DND-41 (cell line): Measurements from ENCODE around the gene PRAMEF2.
"Not testable (repeated sequence)": the region's sequence is repeated elsewhere in the genome, so short reads cannot be mapped to it uniquely, and the experiment has no call there.

Experiments
- ATAC-seq: fragments of 200-7000 bp; cut with Tn5 transposase; 3 replicates; pipeline ENCODE4 v1.9.1; 2021; ENCODE audit warnings: low read depth; ENCODE audit not compliant: insufficient read depth
- DNase-seq: peaks from one replicate; pipeline ENCODE4 v3.0.0-alpha.2; 2020
- H2AFZ ChIP-seq: 2 replicates; pipeline ENCODE4 v1.6.0; 2012; ENCODE audit warnings: low read depth, low read length
- H3K27ac ChIP-seq: 2 replicates; pipeline ENCODE4 v1.5.1; 2012; ENCODE audit warnings: low read length, inconsistent platforms
- H3K27me3 ChIP-seq: fragments of 200-600 bp; sonication (generic); 2 replicates; pipeline ENCODE4 v1.6.0; 2012; ENCODE audit warnings: low read length, mild to moderate bottlenecking, inconsistent platforms; ENCODE audit not compliant: insufficient read depth, poor library complexity
- H3K36me3 ChIP-seq: 2 replicates; pipeline ENCODE4 v1.5.1; 2012; ENCODE audit warnings: low read length, inconsistent platforms; ENCODE audit not compliant: insufficient read depth
- H3K4me1 ChIP-seq: 2 replicates; pipeline ENCODE4 v1.5.1; 2012; ENCODE audit warnings: mild to moderate bottlenecking, low read length; ENCODE audit not compliant: insufficient read depth
- H3K4me2 ChIP-seq: 2 replicates; pipeline ENCODE4 v1.6.0; 2012; ENCODE audit warnings: mild to moderate bottlenecking, moderate library complexity, low read length, inconsistent platforms; ENCODE audit not compliant: insufficient read depth
- H3K4me3 ChIP-seq, 2 experiments: fragments of 200-600 bp in 1 of 2; shearing (Covaris generic) in 1 of 2; 2 replicates each; pipeline ENCODE4 v1.5.1; 2012 to 2016; ENCODE audit warnings: inconsistent platforms in 2 of 2, low read length in 2 of 2, mild to moderate bottlenecking in 2 of 2, low read depth in 1 of 2, moderate library complexity in 1 of 2
- H3K79me2 ChIP-seq: 2 replicates; pipeline ENCODE4 v1.6.0; 2012; ENCODE audit warnings: low read length, inconsistent platforms; ENCODE audit not compliant: insufficient read depth
- H3K9ac ChIP-seq: 2 replicates; pipeline ENCODE4 v1.6.0; 2012; ENCODE audit warnings: low read depth, mild to moderate bottlenecking, inconsistent platforms, low read length, moderate library complexity
- H3K9me3 ChIP-seq: 2 replicates; pipeline ENCODE4 v1.5.1; 2012; ENCODE audit warnings: low read length, moderate library complexity, mild to moderate bottlenecking, inconsistent platforms; ENCODE audit not compliant: insufficient read depth, severe bottlenecking
- H4K20me1 ChIP-seq: 2 replicates; pipeline ENCODE4 v1.6.0; 2012; ENCODE audit warnings: low read length; ENCODE audit not compliant: insufficient read depth
- CTCF ChIP-seq: IDR thresholded peaks from 2 replicates; pipeline ENCODE4 v1.5.1; 2012; ENCODE audit warnings: borderline replicate concordance, low read length, moderate library complexity, mild to moderate bottlenecking; ENCODE audit not compliant: poor library complexity, severe bottlenecking; ENCODE audit errors: extremely low read depth
- EZH2 ChIP-seq: IDR thresholded peaks from 3 replicates; pipeline ENCODE4 v1.6.1; 2012; ENCODE audit warnings: borderline replicate concordance, low read depth, mild to moderate bottlenecking, moderate library complexity, low read length, inconsistent platforms; ENCODE audit not compliant: severe bottlenecking

The PRAMEF2 gene

GRCh38 chr1:12833251-12833650 lies 23.6 kb upstream of the PRAMEF2 start:
- not testable (repeated sequence) for H3K4me1 ChIP-seq, H3K79me2 ChIP-seq, ATAC-seq, H3K36me3 ChIP-seq, DNase-seq, H4K20me1 ChIP-seq, H3K9ac ChIP-seq, H2AFZ ChIP-seq, H3K9me3 ChIP-seq, H3K4me2 ChIP-seq, H3K4me3 ChIP-seq, H3K27ac ChIP-seq, H3K27me3 ChIP-seq

- H2AFZ ChIP-seq, H3K4me2 ChIP-seq, H3K9ac ChIP-seq, H3K4me1 ChIP-seq, H3K27me3 ChIP-seq, H3K36me3 ChIP-seq, H3K9me3 ChIP-seq, H3K4me3 ChIP-seq, H3K27ac ChIP-seq, H3K79me2 ChIP-seq, ATAC-seq, H4K20me1 ChIP-seq, DNase-seq: not testable (repeated sequence)
Observed at GRCh38 chr1:12848620-12849019, 8.3 kb upstream of the PRAMEF2 start, which contains the start of gene HNRNPCL1. Gene HNRNPCL1 (minus strand): TSS chr1:12848720. CDS start chr1:12848289, 431 bp downstream.

GRCh38 chr1:12851779-12852178 lies 5.1 kb upstream of the PRAMEF2 start:
- Histone ChIP-seq H3K4me1 (no peaks in the 10 kb centered on the region), H3K9me3 (no peaks in the 10 kb centered on the region), H3K4me2 (no peak overlapping the region), H3K36me3 (no peaks in the 10 kb centered on the region), H3K79me2 (no peaks in the 10 kb centered on the region), H3K27me3 (no peaks in the 10 kb centered on the region), H3K9ac (no peak overlapping the region), H3K4me3 (no peak overlapping the region), H2AFZ (no peak overlapping the region), H4K20me1 (no peaks in the 10 kb centered on the region), H3K27ac (no peak overlapping the region)
- no peak for DNase-seq
- ATAC-seq, result no peak
- no peak for TF ChIP-seq CTCF
- no peak for TF ChIP-seq EZH2

GRCh38 chr1:12863131-12863880 lies 6.4 kb downstream of the PRAMEF2 start:
- not testable (repeated sequence) for H3K9me3 ChIP-seq, H3K27me3 ChIP-seq, H3K9ac ChIP-seq, H3K4me1 ChIP-seq, H3K4me2 ChIP-seq, DNase-seq, H3K4me3 ChIP-seq, H2AFZ ChIP-seq, ATAC-seq, H4K20me1 ChIP-seq, H3K36me3 ChIP-seq, H3K79me2 ChIP-seq, H3K27ac ChIP-seq

GRCh38 chr1:12878453-12878852 lies 21.6 kb downstream of the PRAMEF2 start:
- H3K27me3 ChIP-seq, H3K79me2 ChIP-seq, ATAC-seq, H4K20me1 ChIP-seq, H3K4me2 ChIP-seq, H3K36me3 ChIP-seq, H3K9me3 ChIP-seq, DNase-seq, H3K9ac ChIP-seq, H3K4me1 ChIP-seq, H3K4me3 ChIP-seq, H3K27ac ChIP-seq, H2AFZ ChIP-seq: not testable (repeated sequence)

- H2AFZ ChIP-seq, H3K36me3 ChIP-seq, H3K27ac ChIP-seq, H3K4me1 ChIP-seq, H4K20me1 ChIP-seq, H3K4me2 ChIP-seq, H3K79me2 ChIP-seq, H3K27me3 ChIP-seq, DNase-seq, H3K9ac ChIP-seq, ATAC-seq, H3K9me3 ChIP-seq, H3K4me3 ChIP-seq: not testable (repeated sequence)
Observed at GRCh38 chr1:12886101-12886500, 29.2 kb downstream of the PRAMEF2 start, which contains the start of gene PRAMEF4. Gene PRAMEF4 (minus strand): TSS chr1:12886201. CDS start chr1:12883394, 2,807 bp downstream.

- not testable (repeated sequence) for H3K79me2 ChIP-seq, H3K4me2 ChIP-seq, H3K4me3 ChIP-seq, H3K27ac ChIP-seq, H3K4me1 ChIP-seq, H3K9me3 ChIP-seq, H4K20me1 ChIP-seq, DNase-seq, H3K36me3 ChIP-seq, H2AFZ ChIP-seq, H3K9ac ChIP-seq, ATAC-seq, H3K27me3 ChIP-seq
Observed at GRCh38 chr1:12898170-12898569, 41.3 kb downstream of the PRAMEF2 start, which contains the start of gene PRAMEF10. Gene PRAMEF10 (minus strand): TSS chr1:12898270. CDS start chr1:12895847, 2,423 bp downstream.
